UCSD-AML1 (cell line): ENCODE measurements around the gene PPP6R2.
A peak's percentile ranks its signal among the peaks of the same experiment; 100 is the strongest.

Experiments
- DNase-seq: peaks from one replicate; lab custom pipeline; 2025; ENCODE audit not compliant: unreplicated experiment; lab: John Stamatoyannopoulos, UW

The PPP6R2 gene

GRCh38 chr22:50482107-50483074 lies 139.3 kb downstream of the PPP6R2 start:
- DNase-seq = no peak

- no peak for DNase-seq
These were observed 140.0 kb downstream of the PPP6R2 start for GRCh38 chr22:50483106-50483505.

GRCh38 chr22:50483556-50483955 lies 140.4 kb downstream of the PPP6R2 start:
- no peak for DNase-seq

- DNase-seq = no peak
These were observed 141.1 kb downstream of the PPP6R2 start for GRCh38 chr22:50483977-50484853.

GRCh38 chr22:50485221-50486131 lies 142.3 kb downstream of the PPP6R2 start:
- DNase-seq = no peak

GRCh38 chr22:50486561-50487289 lies 143.6 kb downstream of the PPP6R2 start, which contains the start of gene MIOX:
TSS of gene MIOX (plus strand) at chr22:50486859. CDS start at chr22:50486898, 39 bp downstream.
- DNase-seq = no peak

- DNase-seq = no peak
These were observed 144.3 kb downstream of the PPP6R2 start for GRCh38 chr22:50487290-50488005.

- no peak for DNase-seq
These were observed 145.0 kb downstream of the PPP6R2 start for GRCh38 chr22:50488006-50488677.

- DNase-seq = no peak
These were observed 145.8 kb downstream of the PPP6R2 start for GRCh38 chr22:50488886-50489285.

GRCh38 chr22:50489363-50490243 lies 146.5 kb downstream of the PPP6R2 start:
- no peak for DNase-seq

- DNase-seq = peak; percentile 78
These were observed 147.6 kb downstream of the PPP6R2 start for GRCh38 chr22:50490531-50491308.
